ENCODE results near the gene ALDH1A2.
"Not testable (repeated sequence)": the region's sequence is repeated elsewhere in the genome, so short reads cannot be mapped to it uniquely, and the experiment has no call there.

The ALDH1A2 gene

GRCh38 chr15:58066042-58066867 is 744 bp upstream of the ALDH1A2 start:
- DNase-seq, result peak in 4 of 5 donors; percentile 10 to 25 (median 14)

- peak in 1 of 5 donors; percentile 1 for DNase-seq
These were observed 499 bp downstream of the ALDH1A2 start for GRCh38 chr15:58064980-58065444.

- no peak for DNase-seq
These were observed 1.2 kb downstream of the ALDH1A2 start for GRCh38 chr15:58064082-58064979.

- DNase-seq, result no peak
These were observed 1.9 kb downstream of the ALDH1A2 start for GRCh38 chr15:58063614-58064013.

- DNase-seq, result no peak
These were observed 2.5 kb downstream of the ALDH1A2 start for GRCh38 chr15:58062983-58063382.

- no peak for DNase-seq
These were observed 3.3 kb downstream of the ALDH1A2 start for GRCh38 chr15:58062175-58062574.

- no peak for DNase-seq
These were observed 4.9 kb downstream of the ALDH1A2 start for GRCh38 chr15:58060575-58060974.

- no peak for DNase-seq
These were observed 6.8 kb downstream of the ALDH1A2 start for GRCh38 chr15:58058729-58059128.

GRCh38 chr15:58058073-58058472 is 7.4 kb downstream of the ALDH1A2 start:
- no peak for DNase-seq

GRCh38 chr15:58057559-58057958 is 8.0 kb downstream of the ALDH1A2 start:
- DNase-seq, result no peak

- no peak for DNase-seq
These were observed 9.5 kb downstream of the ALDH1A2 start for GRCh38 chr15:58056015-58056414.

- no peak for DNase-seq
These were observed 12.0 kb downstream of the ALDH1A2 start for GRCh38 chr15:58053315-58054153.

GRCh38 chr15:58052334-58052733 is 13.2 kb downstream of the ALDH1A2 start:
- no peak for DNase-seq

GRCh38 chr15:58049520-58050227 is 15.8 kb downstream of the ALDH1A2 start:
- DNase-seq, result no peak

- DNase-seq, result no peak
These were observed 17.2 kb downstream of the ALDH1A2 start for GRCh38 chr15:58048261-58048660.

- no peak for DNase-seq
These were observed 18.4 kb downstream of the ALDH1A2 start for GRCh38 chr15:58047149-58047548.

GRCh38 chr15:58046467-58046866 is 19.0 kb downstream of the ALDH1A2 start:
- DNase-seq, result no peak

GRCh38 chr15:58045376-58045775 is 20.1 kb downstream of the ALDH1A2 start:
- not testable (repeated sequence) for DNase-seq

- DNase-seq, result no peak
These were observed 21.0 kb downstream of the ALDH1A2 start for GRCh38 chr15:58044551-58044950.

GRCh38 chr15:58043192-58043903 is 22.2 kb downstream of the ALDH1A2 start:
- peak in 2 of 5 donors; percentile 12 to 16 for DNase-seq

- no peak for DNase-seq
These were observed 23.5 kb downstream of the ALDH1A2 start for GRCh38 chr15:58042006-58042405.

Measured in T-helper 1 cell (primary cell).